GM12878 (cell line): ENCODE measurements around the gene LTBP4. TPM values are rescaled to one million over a fixed set of nuclear protein-coding genes. Genes with fewer than 3 reads are reported as not detected.

Experiments used
- ATAC-seq: fragments of 200-7000 bp; cut with Tn5 transposase; 3 replicates; pipeline ENCODE4 v1.9.1; 2020; ENCODE audit warnings: mild to moderate bottlenecking, moderate library complexity
- BruUV-seq: library from RNA; stranded (reverse); fragments of 400-500 nt; replicated peaks from 2 replicates; lab custom pipeline; 2021; lab: Mats Ljungman, UMichigan
- CTCF ChIA-PET: fragments of 300-600 bp; sonication (Branson Sonifier 250); formaldehyde crosslinking; extraction: SDS; loops from one replicate; lab custom pipeline; 2021; ENCODE audit warnings: inconsistent platforms; lab: Yijun Ruan, JAX
- POLR2A ChIA-PET: fragments of 350-600 bp; formaldehyde crosslinking; extraction: SDS; loops from one replicate; lab custom pipeline; 2021; ENCODE audit warnings: inconsistent platforms; lab: Charles Lee
- RAD21 ChIA-PET: fragments of 300-600 bp; sonication (Branson Sonifier 250); formaldehyde crosslinking; loops from one replicate; lab custom pipeline; 2023; ENCODE audit warnings: antibody characterized with exemption; ENCODE audit not compliant: unreplicated experiment; lab: Charles Lee
- SMC1A ChIA-PET: fragments of 300-600 bp; sonication (Branson Sonifier 250); formaldehyde crosslinking; loops from one replicate; lab custom pipeline; 2023; ENCODE audit not compliant: unreplicated experiment, uncharacterized antibody; lab: Charles Lee
- DNase-seq: peaks from one replicate; pipeline ENCODE4 v3.0.0-alpha.2; 2011; ENCODE audit warnings: low read depth, low spot score
- FAIRE-seq: peaks from 3 replicates; lab custom pipeline; 2011; peaks lifted over from hg19 to GRCh38; lab: Jason Lieb, UNC
- H2AFZ ChIP-seq: 2 replicates; pipeline ENCODE4 v1.6.0; 2011; ENCODE audit warnings: low read depth, low read length, control low read depth; ENCODE audit not compliant: control insufficient read depth
- H3K27ac ChIP-seq: 2 replicates; pipeline ENCODE4 v1.5.1; 2011; ENCODE audit warnings: control low read depth; ENCODE audit not compliant: control insufficient read depth, insufficient read depth
- H3K27me3 ChIP-seq, 2 experiments: replicated peaks in 1 of 2; 2 replicates each; pipeline versions ENCODE4 v1.6.0 to v1.6.1; 2011; ENCODE audit warnings: low read length in 1 of 2; ENCODE audit not compliant: control insufficient read depth in 2 of 2, insufficient read depth in 2 of 2
- H3K36me3 ChIP-seq, 2 experiments: 2 replicates each; pipeline ENCODE4 v1.5.1; 2011; ENCODE audit warnings: low read length in 1 of 2; ENCODE audit not compliant: control insufficient read depth in 2 of 2, insufficient read depth in 2 of 2
- H3K4me1 ChIP-seq: 2 replicates; pipeline ENCODE4 v1.6.1; 2011; ENCODE audit warnings: mild to moderate bottlenecking, low read length, moderate library complexity, mixed read lengths; ENCODE audit not compliant: control insufficient read depth, insufficient read depth
- H3K4me2 ChIP-seq: 2 replicates; pipeline ENCODE4 v1.6.0; 2011; ENCODE audit warnings: control low read depth; ENCODE audit not compliant: control insufficient read depth, insufficient read depth
- H3K4me3 ChIP-seq: fragments of 200-600 bp; sonication (generic); 2 replicates; pipeline ENCODE4 v1.5.1; 2016
- H3K79me2 ChIP-seq: 2 replicates; pipeline ENCODE4 v1.6.0; 2011; ENCODE audit warnings: low read length; ENCODE audit not compliant: control insufficient read depth, insufficient read depth
- H3K9ac ChIP-seq: 2 replicates; pipeline ENCODE4 v1.8.0; 2011; ENCODE audit warnings: low read length, control low read depth, mixed read lengths; ENCODE audit not compliant: control insufficient read depth, insufficient read depth
- H3K9me3 ChIP-seq: replicated peaks from 3 replicates; pipeline ENCODE4 v1.5.1; 2011; ENCODE audit warnings: mild to moderate bottlenecking, low read length; ENCODE audit not compliant: control insufficient read depth, insufficient read depth
- H4K20me1 ChIP-seq: 2 replicates; pipeline ENCODE4 v1.6.0; 2011; ENCODE audit not compliant: control insufficient read depth, insufficient read depth
- BHLHE40 ChIP-seq, 2 experiments: fragments of 450-650 bp in 1 of 2; IDR thresholded peaks; 2 replicates each; pipeline ENCODE4 v1.6.1; 2011 to 2017; ENCODE audit warnings: low read depth in 2 of 2, borderline replicate concordance in 1 of 2, improper control_type of control experiment in 1 of 2, low read length in 1 of 2, mild to moderate bottlenecking in 1 of 2
- ETV6 ChIP-seq, 2 experiments: fragments of 450-650 bp in 1 of 2; IDR thresholded peaks in 1 of 2; conservative IDR thresholded peaks in 1 of 2; 2 replicates each; pipeline ENCODE4 v1.6.1; 2014; ENCODE audit warnings: antibody characterized with exemption in 1 of 2, borderline replicate concordance in 1 of 2, low read depth in 1 of 2, mild to moderate bottlenecking in 1 of 2, moderate library complexity in 1 of 2
- NFYB ChIP-seq: IDR thresholded peaks from 2 replicates; pipeline ENCODE4 v1.6.1; 2011; ENCODE audit warnings: low read depth, mild to moderate bottlenecking, low read length, improper control_type of control experiment, moderate library complexity; ENCODE audit not compliant: insufficient read depth
- WGBS: methylation state at CpG from one replicate; pipeline ENCODE4 v1.1.6; 2016; ENCODE audit warnings: low lambda C conversion rate; ENCODE audit not compliant: insufficient replicate concordance, insufficient coverage; ENCODE audit errors: missing lambda C conversion rate; 5-methylcytosine and 5-hydroxymethylcytosine counted together
- in situ Hi-C: fragments of 300-500 bp; cut with MboI; formaldehyde crosslinking; loops from 9 replicates; pipeline ENCODE4 v1.14.3; 2018; ENCODE audit warnings: mixed read lengths
- intact Hi-C: fragments of 100-400 bp; cut with micrococcal nuclease; formaldehyde crosslinking; loops from one replicate; pipeline ENCODE4 v1.14.2; 2022; ENCODE audit not compliant: unreplicated experiment
- polyA plus RNA-seq, 11 experiments: library from polyadenylated mRNA; depleted of rRNA in 4 of 11; unstranded in 6 of 11; stranded (reverse) in 5 of 11; fragments of >200 nt; fragmentation: Nextera tagmentation in 4 of 11; fragmentation: Illumina TruSeq in 1 of 11; extraction: Ambion mirVana in 4 of 11; extraction: Trizol in 1 of 11; gene quantifications; 1 replicate in 1 of 11; 2 replicates in 10 of 11; pipeline versions ENCODE4 v1.2.1 to v1.2.3, GENCODE V29; 2011 to 2016; ENCODE audit warnings: inconsistent platforms in 2 of 11, missing spikeins in 2 of 11, low read depth in 1 of 11
- total RNA-seq, 4 experiments: library from RNA; depleted of rRNA in 3 of 4; stranded (reverse); fragments of >200 nt in 3 of 4; fragmentation: Illumina TruSeq in 1 of 4; extraction: Trizol in 1 of 4; gene quantifications; 2 replicates each; pipeline versions ENCODE4 v1.2.1 to v1.2.3, GENCODE V29; 2013 to 2021
- TF ChIP-seq, protein P1 (sequence below): fragments of 150-350 bp; IDR thresholded peaks from 2 replicates; pipeline ENCODE4 v1.6.1; 2016; ENCODE audit warnings: low read depth, low read length
- TF ChIP-seq, protein P2 (sequence below): fragments of 450-650 bp; formaldehyde crosslinking; IDR thresholded peaks from 2 replicates; pipeline ENCODE4 v1.4.0; 2020; ENCODE audit warnings: mild to moderate bottlenecking, moderate library complexity

LTBP4 gene
- total and polyA plus RNA-seq, 10 of the 15 experiments (the other 5 are each of a cell fraction or from before 2014, with no cell fraction given): 0.09 to 34.6 (median 8.5) TPM; not detected in 1

GRCh38 chr19:40567040-40567749 is 34.0 kb upstream of the LTBP4 start:
- BruUV-seq: no TSS peak
- POLR2A ChIA-PET: interaction anchor here (0.5 kb wide), 1 partner anchor 51 kb away, joined by 8 read pairs; no protein-coding TSS in a partner anchor
- TF ChIP-seq, protein P1, sequence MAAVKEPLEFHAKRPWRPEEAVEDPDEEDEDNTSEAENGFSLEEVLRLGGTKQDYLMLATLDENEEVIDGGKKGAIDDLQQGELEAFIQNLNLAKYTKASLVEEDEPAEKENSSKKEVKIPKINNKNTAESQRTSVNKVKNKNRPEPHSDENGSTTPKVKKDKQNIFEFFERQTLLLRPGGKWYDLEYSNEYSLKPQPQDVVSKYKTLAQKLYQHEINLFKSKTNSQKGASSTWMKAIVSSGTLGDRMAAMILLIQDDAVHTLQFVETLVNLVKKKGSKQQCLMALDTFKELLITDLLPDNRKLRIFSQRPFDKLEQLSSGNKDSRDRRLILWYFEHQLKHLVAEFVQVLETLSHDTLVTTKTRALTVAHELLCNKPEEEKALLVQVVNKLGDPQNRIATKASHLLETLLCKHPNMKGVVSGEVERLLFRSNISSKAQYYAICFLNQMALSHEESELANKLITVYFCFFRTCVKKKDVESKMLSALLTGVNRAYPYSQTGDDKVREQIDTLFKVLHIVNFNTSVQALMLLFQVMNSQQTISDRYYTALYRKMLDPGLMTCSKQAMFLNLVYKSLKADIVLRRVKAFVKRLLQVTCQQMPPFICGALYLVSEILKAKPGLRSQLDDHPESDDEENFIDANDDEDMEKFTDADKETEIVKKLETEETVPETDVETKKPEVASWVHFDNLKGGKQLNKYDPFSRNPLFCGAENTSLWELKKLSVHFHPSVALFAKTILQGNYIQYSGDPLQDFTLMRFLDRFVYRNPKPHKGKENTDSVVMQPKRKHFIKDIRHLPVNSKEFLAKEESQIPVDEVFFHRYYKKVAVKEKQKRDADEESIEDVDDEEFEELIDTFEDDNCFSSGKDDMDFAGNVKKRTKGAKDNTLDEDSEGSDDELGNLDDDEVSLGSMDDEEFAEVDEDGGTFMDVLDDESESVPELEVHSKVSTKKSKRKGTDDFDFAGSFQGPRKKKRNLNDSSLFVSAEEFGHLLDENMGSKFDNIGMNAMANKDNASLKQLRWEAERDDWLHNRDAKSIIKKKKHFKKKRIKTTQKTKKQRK: no peak
- TF ChIP-seq ETV6 (conservative IDR thresholded peaks at IDR 0.05 in 1 of 2, IDR thresholded peaks at IDR 0.05 in 1 of 2; ENCODE audit: borderline replicate concordance in 1 of 2, low read depth in 1 of 2): no peak
- peak in 1 of 2 experiments; percentile 37; a peak in 1 of 4 replicates for TF ChIP-seq BHLHE40 (IDR thresholded peaks at IDR 0.05; ENCODE audit: borderline replicate concordance in 1 of 2, low read depth in 2 of 2, low read length in 1 of 2)
- TF ChIP-seq NFYB: no peak
- TF ChIP-seq, protein P2, sequence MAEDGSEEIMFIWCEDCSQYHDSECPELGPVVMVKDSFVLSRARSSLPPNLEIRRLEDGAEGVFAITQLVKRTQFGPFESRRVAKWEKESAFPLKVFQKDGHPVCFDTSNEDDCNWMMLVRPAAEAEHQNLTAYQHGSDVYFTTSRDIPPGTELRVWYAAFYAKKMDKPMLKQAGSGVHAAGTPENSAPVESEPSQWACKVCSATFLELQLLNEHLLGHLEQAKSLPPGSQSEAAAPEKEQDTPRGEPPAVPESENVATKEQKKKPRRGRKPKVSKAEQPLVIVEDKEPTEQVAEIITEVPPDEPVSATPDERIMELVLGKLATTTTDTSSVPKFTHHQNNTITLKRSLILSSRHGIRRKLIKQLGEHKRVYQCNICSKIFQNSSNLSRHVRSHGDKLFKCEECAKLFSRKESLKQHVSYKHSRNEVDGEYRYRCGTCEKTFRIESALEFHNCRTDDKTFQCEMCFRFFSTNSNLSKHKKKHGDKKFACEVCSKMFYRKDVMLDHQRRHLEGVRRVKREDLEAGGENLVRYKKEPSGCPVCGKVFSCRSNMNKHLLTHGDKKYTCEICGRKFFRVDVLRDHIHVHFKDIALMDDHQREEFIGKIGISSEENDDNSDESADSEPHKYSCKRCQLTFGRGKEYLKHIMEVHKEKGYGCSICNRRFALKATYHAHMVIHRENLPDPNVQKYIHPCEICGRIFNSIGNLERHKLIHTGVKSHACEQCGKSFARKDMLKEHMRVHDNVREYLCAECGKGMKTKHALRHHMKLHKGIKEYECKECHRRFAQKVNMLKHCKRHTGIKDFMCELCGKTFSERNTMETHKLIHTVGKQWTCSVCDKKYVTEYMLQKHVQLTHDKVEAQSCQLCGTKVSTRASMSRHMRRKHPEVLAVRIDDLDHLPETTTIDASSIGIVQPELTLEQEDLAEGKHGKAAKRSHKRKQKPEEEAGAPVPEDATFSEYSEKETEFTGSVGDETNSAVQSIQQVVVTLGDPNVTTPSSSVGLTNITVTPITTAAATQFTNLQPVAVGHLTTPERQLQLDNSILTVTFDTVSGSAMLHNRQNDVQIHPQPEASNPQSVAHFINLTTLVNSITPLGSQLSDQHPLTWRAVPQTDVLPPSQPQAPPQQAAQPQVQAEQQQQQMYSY: no peak
- Histone ChIP-seq H3K4me2 (0 out of 2 replicates have a peak overlapping the region, but pooled peaks have one; percentile 33), H3K79me2 (no peaks in the 10 kb centered on the region), H3K4me3 (peak overlapping the region; percentile 11; the same call in 1 of the 2 replicates), H3K4me1 (peaks cover 4% of the 10 kb centered on the region), H3K27me3 (peaks cover 4 to 11% of the 10 kb centered on the region in 2 experiments; a peak in 3 of 4 replicates), H3K36me3 (no peaks in the 10 kb centered on the region), H3K9me3 (no peaks in the 10 kb centered on the region), H2AFZ (no peak overlapping the region), H3K9ac (no peak overlapping the region), H4K20me1 (no peaks in the 10 kb centered on the region), H3K27ac (no peak overlapping the region)
- 12% methylated on average over 20 of the region's 20 CpGs for WGBS
- RAD21 ChIA-PET: interaction anchor here (0.7 kb wide), 1 partner anchor 12 kb away, joined by 3 read pairs; no protein-coding TSS in a partner anchor
- SMC1A ChIA-PET: no interaction called here
- FAIRE-seq (no peak), ATAC-seq (no peak), DNase-seq (no peak)
- CTCF ChIA-PET: interaction anchor here (1.0 kb wide), 1 partner anchor 31 kb away, joined by 4 read pairs; no protein-coding TSS in a partner anchor
- intact Hi-C loops: no loop called here
- in situ Hi-C loops: no loop called here
